Stimulated activated CD8-positive, alpha-beta memory T cell treated with anti-CD3 and anti-CD28 coated beads, Interleukin-4, amount 100 ng/mL, for 1 hour (primary cell): ENCODE measurements around the gene WNT2.
"Not testable (repeated sequence)": the region's sequence is repeated elsewhere in the genome, so short reads cannot be mapped to it uniquely, and the experiment has no call there.

ENCODE experiments used
- DNase-seq, 2 donors: peaks; one replicate each; pipeline ENCODE4 v3.0.0-alpha.2; 2020; ENCODE audit warnings: low read depth in 2 of 2, low spot score in 1 of 2

Gene WNT2

GRCh38 chr7:117308891-117309290 lies 14.0 kb downstream of the WNT2 start:
- no peak for DNase-seq

- DNase-seq = no peak
These were observed 20.5 kb downstream of the WNT2 start for GRCh38 chr7:117302396-117302795.

- DNase-seq = not testable (repeated sequence)
These were observed 22.4 kb downstream of the WNT2 start for GRCh38 chr7:117300506-117300905.

- no peak for DNase-seq
These were observed 25.3 kb downstream of the WNT2 start for GRCh38 chr7:117297606-117298005.

GRCh38 chr7:117296066-117296465 lies 26.8 kb downstream of the WNT2 start:
- no peak for DNase-seq

GRCh38 chr7:117285826-117286225 lies 37.0 kb downstream of the WNT2 start:
- DNase-seq = no peak

GRCh38 chr7:117284692-117285091 lies 38.2 kb downstream of the WNT2 start:
- DNase-seq = no peak

- no peak for DNase-seq
These were observed 39.1 kb downstream of the WNT2 start for GRCh38 chr7:117283779-117284178.

GRCh38 chr7:117283371-117283770 lies 39.5 kb downstream of the WNT2 start:
- DNase-seq = no peak

- no peak for DNase-seq
These were observed 40.5 kb downstream of the WNT2 start for GRCh38 chr7:117282239-117282812.

GRCh38 chr7:117281562-117281961 lies 41.3 kb downstream of the WNT2 start:
- DNase-seq = no peak

- no peak for DNase-seq
These were observed 42.8 kb downstream of the WNT2 start for GRCh38 chr7:117279931-117280557.

- no peak for DNase-seq
These were observed 43.7 kb downstream of the WNT2 start for GRCh38 chr7:117279203-117279602.

- DNase-seq = no peak
These were observed 44.8 kb downstream of the WNT2 start for GRCh38 chr7:117278040-117278439.

GRCh38 chr7:117277576-117277975 lies 45.3 kb downstream of the WNT2 start:
- DNase-seq = no peak

- no peak for DNase-seq
These were observed 47.9 kb downstream of the WNT2 start for GRCh38 chr7:117274951-117275350.

GRCh38 chr7:117273814-117274225 lies 49.0 kb downstream of the WNT2 start:
- no peak for DNase-seq

GRCh38 chr7:117273325-117273724 lies 49.5 kb downstream of the WNT2 start:
- no peak for DNase-seq

GRCh38 chr7:117272017-117272759 lies 50.7 kb downstream of the WNT2 start:
- DNase-seq = no peak

- no peak for DNase-seq
These were observed 51.3 kb downstream of the WNT2 start for GRCh38 chr7:117271566-117271965.

- DNase-seq = no peak
These were observed 52.5 kb downstream of the WNT2 start for GRCh38 chr7:117270371-117270770.

GRCh38 chr7:117269886-117270285 lies 53.0 kb downstream of the WNT2 start:
- no peak for DNase-seq
